ENCODE data around the gene MMP2.
A peak's percentile ranks its signal among the peaks of the same experiment; 100 is the strongest.

MMP2 gene

GRCh38 chr16:55495616-55496289 lies 16.8 kb downstream of the MMP2 start:
- DNase-seq: no peak

GRCh38 chr16:55496509-55497145 lies 17.6 kb downstream of the MMP2 start:
- no peak for DNase-seq

- DNase-seq: no peak
These were observed 18.6 kb downstream of the MMP2 start for GRCh38 chr16:55497558-55497957.

GRCh38 chr16:55498101-55498500 lies 19.1 kb downstream of the MMP2 start:
- DNase-seq: no peak

GRCh38 chr16:55499281-55499680 lies 20.3 kb downstream of the MMP2 start:
- DNase-seq: no peak

- DNase-seq: no peak
These were observed 21.0 kb downstream of the MMP2 start for GRCh38 chr16:55499951-55500529.

- no peak for DNase-seq
These were observed 21.6 kb downstream of the MMP2 start for GRCh38 chr16:55500530-55501011.

GRCh38 chr16:55501549-55502322 lies 22.7 kb downstream of the MMP2 start:
- DNase-seq: no peak

GRCh38 chr16:55502801-55503366 lies 23.9 kb downstream of the MMP2 start:
- no peak for DNase-seq

- no peak for DNase-seq
These were observed 24.9 kb downstream of the MMP2 start for GRCh38 chr16:55503726-55504550.

GRCh38 chr16:55505333-55506015 lies 26.5 kb downstream of the MMP2 start:
- DNase-seq: no peak

GRCh38 chr16:55506083-55506482 lies 27.1 kb downstream of the MMP2 start:
- DNase-seq: peak; percentile 18

GRCh38 chr16:55506708-55507107 lies 27.7 kb downstream of the MMP2 start:
- no peak for DNase-seq

- DNase-seq: no peak
These were observed 29.4 kb downstream of the MMP2 start for GRCh38 chr16:55508271-55508921.

- DNase-seq: no peak
These were observed 30.2 kb downstream of the MMP2 start, which contains the start of gene LPCAT2 for GRCh38 chr16:55508941-55509931. Gene LPCAT2 (plus strand): TSS chr16:55509072. CDS start chr16:55509182, 110 bp downstream.

- no peak for DNase-seq
These were observed 31.3 kb downstream of the MMP2 start for GRCh38 chr16:55510185-55510805.

- DNase-seq: no peak
These were observed 33.9 kb downstream of the MMP2 start for GRCh38 chr16:55512941-55513340.

GRCh38 chr16:55513616-55514015 lies 34.6 kb downstream of the MMP2 start:
- no peak for DNase-seq

- DNase-seq: no peak
These were observed 36.1 kb downstream of the MMP2 start for GRCh38 chr16:55515111-55515510.

All from NCI-H1417 treated with DMSO at 0.1 percent for 48 hours (cell line).